Glutamatergic neuron (in vitro differentiated cells): ENCODE results near the gene TFF2. TPM values are rescaled to one million over a fixed set of nuclear protein-coding genes. Genes with fewer than 3 reads are reported as not detected.

Source experiments
- DNase-seq: peaks from one replicate; pipeline ENCODE4 v3.0.0; 2022
- H3K27ac Mint-ChIP-seq: one replicate; pipeline ENCODE4 v1.8.0; 2020; ENCODE audit warnings: mild to moderate bottlenecking, mixed read lengths, inconsistent platforms; ENCODE audit not compliant: unreplicated experiment
- H3K27me3 Mint-ChIP-seq: one replicate; pipeline ENCODE4 v1.8.0; 2020; ENCODE audit warnings: mild to moderate bottlenecking, moderate library complexity, mixed read lengths, inconsistent platforms; ENCODE audit not compliant: unreplicated experiment
- H3K36me3 Mint-ChIP-seq: one replicate; pipeline ENCODE4 v1.8.0; 2020; ENCODE audit warnings: mild to moderate bottlenecking, mixed read lengths, inconsistent platforms; ENCODE audit not compliant: unreplicated experiment
- H3K4me1 Mint-ChIP-seq: one replicate; pipeline ENCODE4 v1.8.0; 2020; ENCODE audit warnings: mild to moderate bottlenecking, low read depth, mixed read lengths, inconsistent platforms; ENCODE audit not compliant: unreplicated experiment
- H3K4me3 Mint-ChIP-seq: one replicate; pipeline ENCODE4 v1.8.0; 2020; ENCODE audit warnings: mild to moderate bottlenecking, mixed read lengths, inconsistent platforms; ENCODE audit not compliant: unreplicated experiment
- H3K9me3 Mint-ChIP-seq: one replicate; pipeline ENCODE4 v1.8.0; 2020; ENCODE audit warnings: mild to moderate bottlenecking, moderate library complexity, mixed read lengths, inconsistent platforms; ENCODE audit not compliant: unreplicated experiment
- total RNA-seq: library from RNA; stranded (reverse); fragmentation: NEBNext Ultra II Directional; extraction: Animal tissue kit (Norgen Biotek cat#: 25700); gene quantifications from one replicate; pipeline ENCODE4 v1.2.1, GENCODE V29; 2021; ENCODE audit not compliant: unreplicated experiment
- TF ChIP-seq, protein P1 (sequence below): fragments of 200-600 bp; sonication (generic); IDR thresholded peaks from one replicate; pipeline ENCODE4 v1.5.0; 2021; ENCODE audit not compliant: partially characterized antibody, unreplicated experiment

Gene TFF2
- total RNA-seq, 1 donor from 2014 or later = not detected

- peak overlapping the region; percentile 75 for H3K27ac Mint-ChIP-seq
- TF ChIP-seq, protein P1, sequence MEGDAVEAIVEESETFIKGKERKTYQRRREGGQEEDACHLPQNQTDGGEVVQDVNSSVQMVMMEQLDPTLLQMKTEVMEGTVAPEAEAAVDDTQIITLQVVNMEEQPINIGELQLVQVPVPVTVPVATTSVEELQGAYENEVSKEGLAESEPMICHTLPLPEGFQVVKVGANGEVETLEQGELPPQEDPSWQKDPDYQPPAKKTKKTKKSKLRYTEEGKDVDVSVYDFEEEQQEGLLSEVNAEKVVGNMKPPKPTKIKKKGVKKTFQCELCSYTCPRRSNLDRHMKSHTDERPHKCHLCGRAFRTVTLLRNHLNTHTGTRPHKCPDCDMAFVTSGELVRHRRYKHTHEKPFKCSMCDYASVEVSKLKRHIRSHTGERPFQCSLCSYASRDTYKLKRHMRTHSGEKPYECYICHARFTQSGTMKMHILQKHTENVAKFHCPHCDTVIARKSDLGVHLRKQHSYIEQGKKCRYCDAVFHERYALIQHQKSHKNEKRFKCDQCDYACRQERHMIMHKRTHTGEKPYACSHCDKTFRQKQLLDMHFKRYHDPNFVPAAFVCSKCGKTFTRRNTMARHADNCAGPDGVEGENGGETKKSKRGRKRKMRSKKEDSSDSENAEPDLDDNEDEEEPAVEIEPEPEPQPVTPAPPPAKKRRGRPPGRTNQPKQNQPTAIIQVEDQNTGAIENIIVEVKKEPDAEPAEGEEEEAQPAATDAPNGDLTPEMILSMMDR = no peak
Measured at GRCh38 chr21:42337276-42337675, 13.5 kb downstream of the TFF2 start.

DNA sequence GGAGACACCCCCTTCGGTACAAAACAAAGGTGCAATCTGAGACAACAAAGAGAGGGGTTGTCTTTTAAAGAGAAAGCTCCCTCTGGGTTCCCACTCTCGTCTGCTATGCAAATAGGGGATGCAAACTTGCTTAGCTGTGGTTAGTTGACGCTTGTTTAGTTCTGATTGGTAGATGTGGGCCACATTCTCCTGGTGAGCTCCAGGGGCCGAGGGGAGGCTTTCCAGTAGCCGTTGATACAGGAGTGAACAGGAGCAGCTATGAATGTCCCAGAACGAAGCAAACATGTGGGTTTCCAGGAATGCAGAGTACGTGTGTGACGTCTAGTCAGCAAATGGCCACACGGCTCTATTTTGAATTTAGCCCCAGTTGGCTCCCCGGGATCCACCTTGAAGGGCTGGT, 14.7 kb downstream of the TFF2 start:
- Mint-ChIP-seq H3K4me3 (no peak overlapping the region), H3K27ac (no peak overlapping the region), H3K4me1 (peaks cover 18% of the 10 kb centered on the region), H3K27me3 (no peaks in the 10 kb centered on the region), H3K36me3 (peaks cover 16% of the 10 kb centered on the region), H3K9me3 (no peaks in the 10 kb centered on the region)
- TF ChIP-seq, protein P1 = no peak
- DNase-seq = no peak

More at GRCh38 chr21:42337276-42337675, 13.5 kb downstream of the TFF2 start:
- peaks cover 4% of the 10 kb centered on the region for H3K36me3 Mint-ChIP-seq
- no peaks in the 10 kb centered on the region for H3K9me3 Mint-ChIP-seq
- H3K4me3 Mint-ChIP-seq = no peak overlapping the region
- no peak for DNase-seq
- no peaks in the 10 kb centered on the region for H3K27me3 Mint-ChIP-seq
- peaks cover 18% of the 10 kb centered on the region for H3K4me1 Mint-ChIP-seq

- H3K27me3 Mint-ChIP-seq = no peaks in the 10 kb centered on the region
- no peaks in the 10 kb centered on the region for H3K9me3 Mint-ChIP-seq
- no peak overlapping the region for H3K27ac Mint-ChIP-seq
- no peak overlapping the region for H3K4me3 Mint-ChIP-seq
- DNase-seq = no peak
- H3K36me3 Mint-ChIP-seq = peaks cover 22% of the 10 kb centered on the region
- peaks cover 3% of the 10 kb centered on the region for H3K4me1 Mint-ChIP-seq
- TF ChIP-seq, protein P1 = no peak
Measured at GRCh38 chr21:42332557-42333317, 18.1 kb downstream of the TFF2 start.

GRCh38 chr21:42331660-42332059, 19.1 kb downstream of the TFF2 start:
- no peak overlapping the region for H3K4me3 Mint-ChIP-seq
- H3K27me3 Mint-ChIP-seq = no peaks in the 10 kb centered on the region
- H3K9me3 Mint-ChIP-seq = no peaks in the 10 kb centered on the region
- DNase-seq = no peak
- H3K27ac Mint-ChIP-seq = no peak overlapping the region
- TF ChIP-seq, protein P1 = no peak
- H3K4me1 Mint-ChIP-seq = no peaks in the 10 kb centered on the region
- H3K36me3 Mint-ChIP-seq = peaks cover 22% of the 10 kb centered on the region
